Right kidney (tissue), 9 donors: ENCODE data around the gene COCH.
A peak's percentile ranks its signal among the peaks of the same experiment; 100 is the strongest.

Experiments used
- DNase-seq: peaks from one replicate; pipeline ENCODE4 v3.0.0-alpha.2; 2016
- long read RNA-seq, 8 donors: transcript quantifications; one replicate each; lab custom pipeline, GENCODE V29; 2026

Gene COCH
- long read RNA-seq, donor 1, result 0 reads
- long read RNA-seq, donor 2, result 0 reads
- long read RNA-seq, donor 3, result 0 reads
- long read RNA-seq, donor 4, result 0 reads
- long read RNA-seq, donor 5, result 0 reads
- long read RNA-seq, donor 6, partial matches to known transcripts, result 0 of 1 reads
- long read RNA-seq, donor 6, other reads (novel, unspliced or antisense), result 0 of 1 reads
- long read RNA-seq, donor 7, result 0 reads
- long read RNA-seq, donor 8, partial matches to known transcripts, result 0 of 1 reads
- long read RNA-seq, donor 8, other reads (novel, unspliced or antisense), result 0 of 1 reads

- peak; percentile 82 for DNase-seq
Observed at GRCh38 chr14:30874120-30874998, at the start of gene COCH. Gene COCH, plus strand, starts transcription at chr14:30874559. Its CDS starts 380 bp downstream, at chr14:30874939.

GRCh38 chr14:30826070-30826469, 48.3 kb upstream of the COCH start:
- DNase-seq, result no peak

- DNase-seq, result no peak
Observed at GRCh38 chr14:30829853-30830252, 44.5 kb upstream of the COCH start.

GRCh38 chr14:30834353-30834752, 40.0 kb upstream of the COCH start:
- DNase-seq, result no peak

- DNase-seq, result no peak
Observed at GRCh38 chr14:30838351-30838750, 36.0 kb upstream of the COCH start.

- no peak for DNase-seq
Observed at GRCh38 chr14:30840086-30840779, 34.1 kb upstream of the COCH start.

GRCh38 chr14:30842431-30842830, 31.9 kb upstream of the COCH start:
- DNase-seq, result no peak

GRCh38 chr14:30848449-30849240, 25.7 kb upstream of the COCH start:
- DNase-seq, result no peak

- DNase-seq, result no peak
Observed at GRCh38 chr14:30849354-30849753, 25.0 kb upstream of the COCH start.

GRCh38 chr14:30849983-30850382, 24.4 kb upstream of the COCH start:
- DNase-seq, result no peak

GRCh38 chr14:30853946-30854345, 20.4 kb upstream of the COCH start:
- DNase-seq, result no peak

- no peak for DNase-seq
Observed at GRCh38 chr14:30854492-30854891, 19.9 kb upstream of the COCH start.

GRCh38 chr14:30855345-30856037, 18.9 kb upstream of the COCH start:
- DNase-seq, result no peak

GRCh38 chr14:30861200-30861599, 13.2 kb upstream of the COCH start:
- DNase-seq, result no peak

GRCh38 chr14:30864934-30865333, 9.4 kb upstream of the COCH start:
- DNase-seq, result no peak

GRCh38 chr14:30868736-30869135, 5.6 kb upstream of the COCH start:
- no peak for DNase-seq

GRCh38 chr14:30869551-30870155, 4.7 kb upstream of the COCH start:
- DNase-seq, result no peak

- no peak for DNase-seq
Observed at GRCh38 chr14:30872602-30873001, 1.8 kb upstream of the COCH start.

GRCh38 chr14:30873308-30874119, 845 bp upstream of the COCH start:
- DNase-seq, result no peak
